ENCODE results near the gene SCARB1. TPM values are rescaled to one million over a fixed set of nuclear protein-coding genes. Genes with fewer than 3 reads are reported as not detected.

The SCARB1 gene
- total RNA-seq, 4 donors from 2014 or later = 24.2 to 79.4 (median 59.4) TPM

- DNase-seq (ENCODE audit: low spot score) = no peak
- TF ChIP-seq CTCF (IDR thresholded peaks at IDR 0.05) = no peak
- ATAC-seq (ENCODE audit: low FRiP score) = no peak
These were observed 30.8 kb downstream of the SCARB1 start for GRCh38 chr12:124832856-124833255.

- no peak for DNase-seq (ENCODE audit: low spot score)
- no peak for ATAC-seq (ENCODE audit: low FRiP score)
- no peak for TF ChIP-seq CTCF (IDR thresholded peaks at IDR 0.05)
These were observed 32.1 kb downstream of the SCARB1 start for GRCh38 chr12:124831590-124831989.

GRCh38 chr12:124830306-124830705, 33.4 kb downstream of the SCARB1 start:
- no peak for ATAC-seq (ENCODE audit: low FRiP score)
- no peak for TF ChIP-seq CTCF (IDR thresholded peaks at IDR 0.05)

GRCh38 chr12:124829708-124830304, 33.9 kb downstream of the SCARB1 start:
- DNase-seq (ENCODE audit: low spot score) (no peak), ATAC-seq (ENCODE audit: low FRiP score) (no peak)
- no peak for TF ChIP-seq CTCF (IDR thresholded peaks at IDR 0.05)

More at GRCh38 chr12:124830306-124830705, 33.4 kb downstream of the SCARB1 start:
- no peak for DNase-seq (ENCODE audit: low spot score)

GRCh38 chr12:124829008-124829707, 34.5 kb downstream of the SCARB1 start:
- no peak for DNase-seq (ENCODE audit: low spot score)
- TF ChIP-seq CTCF (IDR thresholded peaks at IDR 0.05) = no peak

GRCh38 chr12:124828264-124829007, 35.2 kb downstream of the SCARB1 start:
- DNase-seq (ENCODE audit: low spot score) (no peak), ATAC-seq (ENCODE audit: low FRiP score) (peak; percentile 74)
- no peak for TF ChIP-seq CTCF (IDR thresholded peaks at IDR 0.05)

More at GRCh38 chr12:124829008-124829707, 34.5 kb downstream of the SCARB1 start:
- peak; percentile 73 for ATAC-seq (ENCODE audit: low FRiP score)
